Subcutaneous abdominal adipose tissue (tissue), 5 donors: ENCODE results near the gene MIS18A.
A peak's percentile ranks its signal among the peaks of the same experiment; 100 is the strongest.
"Not testable (repeated sequence)": the region's sequence is repeated elsewhere in the genome, so short reads cannot be mapped to it uniquely, and the experiment has no call there.

ENCODE experiments used
- H3K27ac ChIP-seq: one replicate; pipeline ENCODE4 v1.7.0; 2013; ENCODE audit warnings: low read depth, mild to moderate bottlenecking, inconsistent platforms, low read length, moderate library complexity
- H3K27me3 ChIP-seq, 5 donors: one replicate each; pipeline ENCODE4 v1.7.0; 2013; ENCODE audit warnings: low read length in 5 of 5, inconsistent platforms in 1 of 5; ENCODE audit not compliant: control insufficient read depth in 5 of 5, insufficient read depth in 4 of 5
- H3K36me3 ChIP-seq, 5 donors: one replicate each; pipeline ENCODE4 v1.7.0; 2013; ENCODE audit warnings: low read length in 5 of 5; ENCODE audit not compliant: control insufficient read depth in 5 of 5, insufficient read depth in 5 of 5
- H3K4me1 ChIP-seq, 5 donors: one replicate each; pipeline ENCODE4 v1.7.0; 2013; ENCODE audit warnings: low read length in 5 of 5, mild to moderate bottlenecking in 3 of 5, moderate library complexity in 1 of 5; ENCODE audit not compliant: control insufficient read depth in 5 of 5, insufficient read depth in 5 of 5
- H3K4me3 ChIP-seq, 5 donors: one replicate each; pipeline ENCODE4 v1.7.0; 2013; ENCODE audit warnings: low read length in 5 of 5, low read depth in 1 of 5
- H3K9ac ChIP-seq, 5 donors: one replicate each; pipeline ENCODE4 v1.7.0; 2013; ENCODE audit warnings: low read length in 5 of 5, mild to moderate bottlenecking in 4 of 5, moderate library complexity in 3 of 5
- H3K9me3 ChIP-seq, 5 donors: one replicate each; pipeline ENCODE4 v1.7.0; 2013; ENCODE audit warnings: low read length in 5 of 5; ENCODE audit not compliant: control insufficient read depth in 5 of 5
- donor health status: healthy.
- donor health status: healthy.
- donor health status: healthy.
- donor health status: healthy.
- donor health status: healthy.

MIS18A gene

DNA sequence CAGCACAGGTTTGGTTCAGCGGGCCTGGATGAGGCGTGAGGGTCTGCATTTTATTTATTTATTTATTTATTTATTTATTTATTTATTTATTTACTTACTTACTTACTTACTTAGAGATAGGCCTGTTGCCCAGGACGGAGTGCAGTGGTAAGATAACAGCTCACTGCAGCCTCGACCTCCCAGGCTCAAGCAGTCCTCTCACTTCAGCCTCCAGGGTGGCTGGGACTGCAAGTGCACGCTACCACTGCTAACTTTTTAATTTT, 20.1 kb downstream of the MIS18A start:
- peaks cover 0 to 15% (median 9%) of the 10 kb centered on the region in 5 donors for H3K4me1 ChIP-seq

GRCh38 chr21:32257962-32258785, 20.7 kb downstream of the MIS18A start:
- Histone ChIP-seq H3K36me3 (no peaks in the 10 kb centered on the region), H3K9ac (no peak overlapping the region), H3K27me3 (no peaks in the 10 kb centered on the region), H3K27ac (no peak overlapping the region), H3K4me1 (peaks cover 0 to 20% (median 12%) of the 10 kb centered on the region in 5 donors), H3K9me3 (no peaks in the 10 kb centered on the region), H3K4me3 (no peak overlapping the region)

More for the DNA sequence above, 20.1 kb downstream of the MIS18A start:
- not testable (repeated sequence) for H3K4me3 ChIP-seq, H3K27me3 ChIP-seq, H3K9ac ChIP-seq, H3K27ac ChIP-seq, H3K36me3 ChIP-seq, H3K9me3 ChIP-seq

DNA sequence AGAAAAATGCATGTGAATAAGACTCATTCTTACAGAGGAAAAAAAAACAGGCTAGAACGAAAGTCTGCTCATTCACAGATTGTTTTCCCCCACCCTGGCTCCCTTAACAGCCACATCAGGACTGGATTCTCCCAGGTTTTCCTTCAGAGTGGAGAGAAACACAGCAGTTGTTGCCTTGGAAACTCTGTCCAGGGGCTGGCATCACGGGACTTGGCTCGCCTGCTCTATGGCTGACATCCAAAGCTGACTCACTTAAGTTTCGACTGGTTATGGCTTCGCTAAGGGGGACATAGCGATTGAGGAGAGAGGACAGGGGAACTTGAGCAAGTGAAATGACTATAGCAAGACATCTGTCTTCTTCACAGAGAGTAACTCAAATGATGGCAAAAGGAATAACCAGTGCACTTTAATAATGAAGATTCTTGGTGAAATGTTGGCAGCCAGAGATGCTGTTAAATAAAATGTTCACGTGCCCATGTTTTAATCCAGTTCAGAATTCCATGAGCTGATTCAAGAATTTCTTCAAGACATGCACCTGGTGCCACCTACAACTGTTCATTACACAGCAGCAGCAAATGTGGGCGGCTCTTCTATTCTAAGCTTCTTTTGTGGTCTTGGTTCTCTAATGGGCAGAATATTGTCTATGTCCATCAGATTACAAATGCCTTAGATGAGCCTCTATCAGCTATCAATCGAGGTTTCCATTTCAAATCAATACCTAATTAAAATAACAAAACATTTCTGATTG, 21.8 kb downstream of the MIS18A start:
- Histone ChIP-seq H3K27me3 (no peaks in the 10 kb centered on the region), H3K9me3 (no peaks in the 10 kb centered on the region), H3K27ac (no peak overlapping the region), H3K4me3 (no peak overlapping the region), H3K9ac (no peak overlapping the region), H3K36me3 (no peaks in the 10 kb centered on the region), H3K4me1 (peaks cover 0 to 23% (median 15%) of the 10 kb centered on the region in 5 donors)

DNA sequence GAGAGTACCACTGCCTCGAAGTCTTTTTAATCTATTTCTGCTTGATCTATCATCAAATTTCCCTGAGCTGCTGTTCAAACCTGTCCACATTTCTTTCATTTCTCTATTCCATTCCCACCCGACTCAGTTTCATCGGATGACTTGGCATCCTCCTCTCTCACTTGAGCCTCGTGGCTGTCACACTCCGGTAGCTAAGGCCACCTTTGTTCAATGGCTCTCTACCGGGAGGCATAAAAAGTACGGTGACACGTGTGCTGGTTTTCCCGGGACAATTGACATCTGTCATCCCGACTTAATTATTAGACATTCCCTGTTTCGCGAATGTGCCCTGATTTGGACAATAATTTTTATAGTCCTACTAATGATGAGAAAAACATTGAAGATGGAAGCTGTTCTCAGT, 22.6 kb downstream of the MIS18A start:
- peak overlapping the region in 1 of 5 donors; percentile 13 for H3K9ac ChIP-seq

GRCh38 chr21:32253215-32253641, 25.6 kb downstream of the MIS18A start:
- no peak overlapping the region for H3K4me3 ChIP-seq
- H3K36me3 ChIP-seq = no peaks in the 10 kb centered on the region
- H3K27ac ChIP-seq = no peak overlapping the region
- H3K9me3 ChIP-seq = no peaks in the 10 kb centered on the region
- H3K9ac ChIP-seq = no peak overlapping the region
- peaks cover 0 to 23% (median 15%) of the 10 kb centered on the region in 5 donors for H3K4me1 ChIP-seq
- H3K27me3 ChIP-seq = peaks cover 0 to 4% (median 0%) of the 10 kb centered on the region in 5 donors

More for the DNA sequence above, 22.6 kb downstream of the MIS18A start:
- Histone ChIP-seq H3K27me3 (no peaks in the 10 kb centered on the region), H3K4me3 (no peak overlapping the region), H3K27ac (no peak overlapping the region), H3K36me3 (no peaks in the 10 kb centered on the region), H3K4me1 (peaks cover 0 to 23% (median 15%) of the 10 kb centered on the region in 5 donors), H3K9me3 (no peaks in the 10 kb centered on the region)

DNA sequence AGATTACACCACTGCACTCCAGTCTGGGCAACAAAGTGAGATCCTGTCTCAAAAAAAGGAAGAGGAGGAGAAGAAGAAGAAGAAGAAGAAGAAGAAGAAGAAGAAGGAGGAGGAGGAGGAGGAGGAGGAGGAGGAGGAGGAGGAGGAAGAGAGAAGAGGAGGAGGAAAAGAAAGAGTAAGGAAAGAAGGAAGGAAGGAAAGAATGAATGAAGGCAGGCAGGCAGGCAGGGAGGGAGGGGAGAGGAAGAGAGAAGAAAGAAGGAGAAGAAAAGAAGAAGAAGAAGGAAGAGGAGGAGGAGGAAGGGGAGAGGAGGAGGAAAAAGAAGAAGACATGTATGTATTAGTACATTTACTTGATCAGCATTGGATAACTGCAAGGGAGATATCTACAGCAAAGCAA, 26.7 kb downstream of the MIS18A start:
- H3K27me3 ChIP-seq = peaks cover 0 to 4% (median 0%) of the 10 kb centered on the region in 5 donors
- H3K4me1 ChIP-seq = peaks cover 0 to 18% (median 15%) of the 10 kb centered on the region in 5 donors
- no peaks in the 10 kb centered on the region for H3K36me3 ChIP-seq
- H3K27ac ChIP-seq = no peak overlapping the region
- H3K9me3 ChIP-seq = no peaks in the 10 kb centered on the region
- no peak overlapping the region for H3K9ac ChIP-seq
- H3K4me3 ChIP-seq = no peak overlapping the region

DNA sequence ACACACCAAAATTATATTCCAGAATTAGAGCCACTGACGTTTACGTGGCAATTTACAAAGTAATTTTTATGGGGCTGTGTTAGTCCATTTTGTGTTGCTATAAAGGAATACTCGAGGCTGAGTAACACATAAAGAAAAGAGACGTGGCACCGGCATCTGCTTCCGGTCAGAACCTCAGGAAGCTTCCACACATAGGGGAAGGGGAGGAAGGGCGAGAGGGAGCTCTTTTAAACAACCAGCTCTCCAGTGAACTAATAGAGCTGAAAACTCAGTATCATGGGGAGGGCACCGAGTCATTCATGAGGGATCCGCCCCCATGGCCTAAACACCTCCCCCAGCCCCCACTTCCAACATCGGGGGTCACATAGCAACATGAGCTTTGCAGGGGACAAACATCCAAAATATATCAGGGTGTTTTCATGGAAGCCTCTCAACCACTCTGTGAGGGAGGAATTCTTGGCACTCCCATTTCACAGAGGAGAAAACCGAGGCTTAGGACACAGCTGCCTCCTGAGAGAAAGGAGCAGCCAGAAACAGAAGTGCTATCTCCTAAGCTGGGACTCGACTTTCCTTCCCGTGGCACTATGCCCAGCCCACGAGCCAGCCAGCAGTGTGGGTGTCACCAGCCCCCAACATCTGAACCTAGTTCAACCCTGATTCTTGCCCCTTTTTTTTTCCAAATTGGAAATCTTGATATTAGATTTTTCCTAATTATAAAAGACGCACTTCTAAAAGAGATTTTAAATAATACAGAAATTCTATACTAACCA, 29.2 kb downstream of the MIS18A start:
- Histone ChIP-seq H3K36me3 (no peaks in the 10 kb centered on the region), H3K4me3 (no peak overlapping the region), H3K4me1 (peaks cover 0 to 8% (median 7%) of the 10 kb centered on the region in 5 donors), H3K27ac (no peak overlapping the region), H3K9ac (no peak overlapping the region), H3K27me3 (peaks cover 0 to 4% (median 0%) of the 10 kb centered on the region in 5 donors), H3K9me3 (no peaks in the 10 kb centered on the region)

GRCh38 chr21:32248571-32249461, 30.0 kb downstream of the MIS18A start:
- H3K9me3 ChIP-seq = no peaks in the 10 kb centered on the region
- H3K9ac ChIP-seq = no peak overlapping the region
- no peak overlapping the region for H3K27ac ChIP-seq
- H3K27me3 ChIP-seq = peaks cover 0 to 4% (median 0%) of the 10 kb centered on the region in 5 donors
- H3K4me1 ChIP-seq = peaks cover 0 to 8% (median 7%) of the 10 kb centered on the region in 5 donors
- no peak overlapping the region for H3K4me3 ChIP-seq
- no peaks in the 10 kb centered on the region for H3K36me3 ChIP-seq

DNA sequence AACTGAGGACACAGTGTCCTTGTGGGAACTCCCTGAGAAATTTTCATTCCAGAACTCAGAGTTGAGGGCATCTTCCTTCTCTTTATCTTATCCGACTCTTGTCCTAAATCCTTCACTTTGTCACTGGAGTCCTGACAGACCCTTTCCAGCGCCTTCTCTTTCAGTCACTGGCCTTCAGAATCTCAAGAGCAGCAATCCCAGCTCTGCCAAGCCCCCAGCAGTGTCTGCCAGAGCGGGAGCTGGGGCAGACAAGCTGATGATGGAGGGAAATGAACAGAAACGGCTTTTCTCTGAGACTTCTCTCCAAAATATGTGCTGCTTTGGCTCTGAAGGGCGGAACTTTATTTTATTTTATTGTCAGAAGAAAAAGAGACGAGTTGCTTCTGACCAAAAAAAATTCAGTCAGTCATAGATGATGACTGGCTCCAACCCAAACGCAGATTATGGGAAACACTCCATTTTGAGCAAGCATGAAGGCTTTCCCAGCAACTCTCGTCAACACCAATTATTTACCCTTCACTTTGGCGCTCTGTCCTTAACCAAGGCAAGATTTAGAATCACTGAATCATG, 32.2 kb downstream of the MIS18A start:
- Histone ChIP-seq H3K9me3 (no peaks in the 10 kb centered on the region), H3K4me1 (no peaks in the 10 kb centered on the region), H3K36me3 (no peaks in the 10 kb centered on the region), H3K4me3 (no peak overlapping the region), H3K27ac (no peak overlapping the region), H3K9ac (no peak overlapping the region), H3K27me3 (peaks cover 0 to 4% (median 0%) of the 10 kb centered on the region in 5 donors)
